ENCODE results near the gene FHL3. TPM values are rescaled to one million over a fixed set of nuclear protein-coding genes. Genes with fewer than 3 reads are reported as not detected.

Gene FHL3
- total and polyA plus RNA-seq, 9 of the 15 experiments (the other 6 are each of a cell fraction or from before 2014, with no cell fraction given): 6.1 to 144 (median 34.1) TPM

DNA sequence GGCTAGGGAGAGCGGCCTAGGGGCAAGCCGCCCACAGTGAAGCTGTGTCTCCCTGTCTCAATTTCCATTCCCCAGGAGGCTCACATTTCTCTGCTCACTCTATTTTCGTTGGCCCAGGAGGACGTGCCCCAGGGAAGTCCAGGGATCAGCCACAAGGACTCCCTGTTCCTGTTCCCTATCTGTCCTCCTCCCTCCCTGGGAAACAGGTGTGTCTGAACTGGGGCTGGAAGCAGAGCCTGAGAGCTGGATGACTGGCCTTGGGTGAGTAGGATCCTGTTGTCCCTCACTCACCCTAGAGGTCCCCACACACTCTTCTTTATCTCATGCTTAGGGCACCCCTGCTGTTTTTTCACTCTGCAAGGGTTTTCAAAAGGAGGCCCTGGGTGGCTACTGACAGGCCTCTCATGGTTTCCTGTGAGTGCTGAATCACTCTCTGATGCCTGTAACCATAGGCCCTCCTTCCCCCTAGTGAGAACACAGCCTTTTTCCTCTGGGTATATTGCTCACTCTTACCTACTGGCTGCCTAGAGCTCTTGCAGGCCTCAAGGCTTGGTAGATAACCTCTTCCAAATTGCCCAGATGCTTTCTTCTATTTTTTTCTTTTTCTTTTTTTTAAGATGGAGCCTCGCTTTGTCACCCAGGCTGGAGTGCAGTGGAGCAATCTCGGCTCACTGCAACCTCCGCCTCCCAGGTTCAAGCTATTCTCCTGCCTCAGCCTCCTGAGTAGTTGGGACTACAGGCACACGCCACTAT lies 4.0 kb upstream of the FHL3 start (continued):
- TF ChIP-seq ATF7 (IDR thresholded peaks at IDR 0.05) (no peak; the same call in 1 of the 2 replicates), GTF2E2 (tag; IDR thresholded peaks at IDR 0.05) (no peak), GATAD2A (IDR thresholded peaks at IDR 0.05) (peak; percentile 34; the same call in 1 of the 2 replicates), ZNF41 (CRISPR knock-in tag; conservative IDR thresholded peaks at IDR 0.05) (peak; percentile 16; the same call in 1 of the 2 replicates), MCM7 (IDR thresholded peaks at IDR 0.05) (no peak), C11orf30 (IDR thresholded peaks at IDR 0.05; ENCODE audit: low read depth) (peak; percentile 95), FOXM1 (IDR thresholded peaks at IDR 0.05; ENCODE audit: low read depth) (no peak), FOXM1 (CRISPR knock-in tag; IDR thresholded peaks at IDR 0.05; ENCODE audit: low read depth) (no peak), OTX1 (CRISPR knock-in tag; IDR thresholded peaks at IDR 0.05) (0 out of 2 replicates have a peak, but pooled peaks have one; percentile 40), DMBX1 (CRISPR knock-in tag; IDR thresholded peaks at IDR 0.05; ENCODE audit: borderline replicate concordance) (peak; percentile 85), MECOM (CRISPR knock-in tag; IDR thresholded peaks at IDR 0.05) (no peak), ZBTB7A (IDR thresholded peaks at IDR 0.05; ENCODE audit: borderline replicate concordance, control insufficient read depth, low read depth, low read length) (no peak; the same call in 1 of the 2 replicates), ZNF124 (CRISPR knock-in tag; IDR thresholded peaks at IDR 0.05) (no peak), ZZZ3 (IDR thresholded peaks at IDR 0.05) (no peak), RUNX1 (IDR thresholded peaks at IDR 0.05; ENCODE audit: low read depth) (no peak), POLR3G (IDR thresholded peaks at IDR 0.05; ENCODE audit: extremely low read depth, insufficient read length, insufficient replicate concordance) (no peak), ZNF561 (CRISPR knock-in tag; conservative IDR thresholded peaks at IDR 0.05) (no peak)
- TF ChIP-seq, protein P1, sequence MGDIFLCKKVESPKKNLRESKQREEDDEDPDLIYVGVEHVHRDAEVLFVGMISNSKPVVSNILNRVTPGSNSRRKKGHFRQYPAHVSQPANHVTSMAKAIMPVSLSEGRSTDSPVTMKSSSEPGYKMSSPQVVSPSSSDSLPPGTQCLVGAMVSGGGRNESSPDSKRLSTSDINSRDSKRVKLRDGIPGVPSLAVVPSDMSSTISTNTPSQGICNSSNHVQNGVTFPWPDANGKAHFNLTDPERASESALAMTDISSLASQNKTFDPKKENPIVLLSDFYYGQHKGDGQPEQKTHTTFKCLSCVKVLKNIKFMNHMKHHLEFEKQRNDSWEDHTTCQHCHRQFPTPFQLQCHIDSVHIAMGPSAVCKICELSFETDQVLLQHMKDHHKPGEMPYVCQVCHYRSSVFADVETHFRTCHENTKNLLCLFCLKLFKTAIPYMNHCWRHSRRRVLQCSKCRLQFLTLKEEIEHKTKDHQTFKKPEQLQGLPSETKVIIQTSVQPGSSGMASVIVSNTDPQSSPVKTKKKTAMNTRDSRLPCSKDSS (IDR thresholded peaks at IDR 0.05; ENCODE audit: low read depth, partially characterized antibody): no peak
- TF ChIP-seq, protein P2, sequence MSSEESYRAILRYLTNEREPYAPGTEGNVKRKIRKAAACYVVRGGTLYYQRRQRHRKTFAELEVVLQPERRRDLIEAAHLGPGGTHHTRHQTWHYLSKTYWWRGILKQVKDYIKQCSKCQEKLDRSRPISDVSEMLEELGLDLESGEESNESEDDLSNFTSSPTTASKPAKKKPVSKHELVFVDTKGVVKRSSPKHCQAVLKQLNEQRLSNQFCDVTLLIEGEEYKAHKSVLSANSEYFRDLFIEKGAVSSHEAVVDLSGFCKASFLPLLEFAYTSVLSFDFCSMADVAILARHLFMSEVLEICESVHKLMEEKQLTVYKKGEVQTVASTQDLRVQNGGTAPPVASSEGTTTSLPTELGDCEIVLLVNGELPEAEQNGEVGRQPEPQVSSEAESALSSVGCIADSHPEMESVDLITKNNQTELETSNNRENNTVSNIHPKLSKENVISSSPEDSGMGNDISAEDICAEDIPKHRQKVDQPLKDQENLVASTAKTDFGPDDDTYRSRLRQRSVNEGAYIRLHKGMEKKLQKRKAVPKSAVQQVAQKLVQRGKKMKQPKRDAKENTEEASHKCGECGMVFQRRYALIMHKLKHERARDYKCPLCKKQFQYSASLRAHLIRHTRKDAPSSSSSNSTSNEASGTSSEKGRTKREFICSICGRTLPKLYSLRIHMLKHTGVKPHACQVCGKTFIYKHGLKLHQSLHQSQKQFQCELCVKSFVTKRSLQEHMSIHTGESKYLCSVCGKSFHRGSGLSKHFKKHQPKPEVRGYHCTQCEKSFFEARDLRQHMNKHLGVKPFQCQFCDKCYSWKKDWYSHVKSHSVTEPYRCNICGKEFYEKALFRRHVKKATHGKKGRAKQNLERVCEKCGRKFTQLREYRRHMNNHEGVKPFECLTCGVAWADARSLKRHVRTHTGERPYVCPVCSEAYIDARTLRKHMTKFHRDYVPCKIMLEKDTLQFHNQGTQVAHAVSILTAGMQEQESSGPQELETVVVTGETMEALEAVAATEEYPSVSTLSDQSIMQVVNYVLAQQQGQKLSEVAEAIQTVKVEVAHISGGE (CRISPR knock-in tag; IDR thresholded peaks at IDR 0.05): peak in 1 of 3 experiments; percentile 86; a peak in 2 of 6 replicates
- TF ChIP-seq, protein P3, sequence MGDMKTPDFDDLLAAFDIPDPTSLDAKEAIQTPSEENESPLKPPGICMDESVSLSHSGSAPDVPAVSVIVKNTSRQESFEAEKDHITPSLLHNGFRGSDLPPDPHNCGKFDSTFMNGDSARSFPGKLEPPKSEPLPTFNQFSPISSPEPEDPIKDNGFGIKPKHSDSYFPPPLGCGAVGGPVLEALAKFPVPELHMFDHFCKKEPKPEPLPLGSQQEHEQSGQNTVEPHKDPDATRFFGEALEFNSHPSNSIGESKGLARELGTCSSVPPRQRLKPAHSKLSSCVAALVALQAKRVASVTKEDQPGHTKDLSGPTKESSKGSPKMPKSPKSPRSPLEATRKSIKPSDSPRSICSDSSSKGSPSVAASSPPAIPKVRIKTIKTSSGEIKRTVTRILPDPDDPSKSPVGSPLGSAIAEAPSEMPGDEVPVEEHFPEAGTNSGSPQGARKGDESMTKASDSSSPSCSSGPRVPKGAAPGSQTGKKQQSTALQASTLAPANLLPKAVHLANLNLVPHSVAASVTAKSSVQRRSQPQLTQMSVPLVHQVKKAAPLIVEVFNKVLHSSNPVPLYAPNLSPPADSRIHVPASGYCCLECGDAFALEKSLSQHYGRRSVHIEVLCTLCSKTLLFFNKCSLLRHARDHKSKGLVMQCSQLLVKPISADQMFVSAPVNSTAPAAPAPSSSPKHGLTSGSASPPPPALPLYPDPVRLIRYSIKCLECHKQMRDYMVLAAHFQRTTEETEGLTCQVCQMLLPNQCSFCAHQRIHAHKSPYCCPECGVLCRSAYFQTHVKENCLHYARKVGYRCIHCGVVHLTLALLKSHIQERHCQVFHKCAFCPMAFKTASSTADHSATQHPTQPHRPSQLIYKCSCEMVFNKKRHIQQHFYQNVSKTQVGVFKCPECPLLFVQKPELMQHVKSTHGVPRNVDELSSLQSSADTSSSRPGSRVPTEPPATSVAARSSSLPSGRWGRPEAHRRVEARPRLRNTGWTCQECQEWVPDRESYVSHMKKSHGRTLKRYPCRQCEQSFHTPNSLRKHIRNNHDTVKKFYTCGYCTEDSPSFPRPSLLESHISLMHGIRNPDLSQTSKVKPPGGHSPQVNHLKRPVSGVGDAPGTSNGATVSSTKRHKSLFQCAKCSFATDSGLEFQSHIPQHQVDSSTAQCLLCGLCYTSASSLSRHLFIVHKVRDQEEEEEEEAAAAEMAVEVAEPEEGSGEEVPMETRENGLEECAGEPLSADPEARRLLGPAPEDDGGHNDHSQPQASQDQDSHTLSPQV (IDR thresholded peaks at IDR 0.05): peak; percentile 98
